ENCODE measurements around the gene POLR3A. TPM values are rescaled to one million over a fixed set of nuclear protein-coding genes. Genes with fewer than 3 reads are reported as not detected.

The POLR3A gene
- total RNA-seq, 1 donor: 17.5 TPM

- TF ChIP-seq CTCF (IDR thresholded peaks at IDR 0.05; ENCODE audit: insufficient read depth, low read length): no peak
- no peak for DNase-seq (ENCODE audit: low read depth)
- H3K4me3 ChIP-seq (ENCODE audit: low read depth, low read length): no peak overlapping the region
These were observed 19.0 kb downstream of the POLR3A start for GRCh38 chr10:78010278-78010677.

GRCh38 chr10:78009662-78010061 is 19.7 kb downstream of the POLR3A start:
- H3K4me3 ChIP-seq (ENCODE audit: low read depth, low read length): no peak overlapping the region
- DNase-seq (ENCODE audit: low read depth): no peak
- no peak for TF ChIP-seq CTCF (IDR thresholded peaks at IDR 0.05; ENCODE audit: insufficient read depth, low read length)

GRCh38 chr10:78007172-78007571 is 22.1 kb downstream of the POLR3A start:
- H3K4me3 ChIP-seq (ENCODE audit: low read depth, low read length): no peak overlapping the region
- DNase-seq (ENCODE audit: low read depth): no peak
- no peak for TF ChIP-seq CTCF (IDR thresholded peaks at IDR 0.05; ENCODE audit: insufficient read depth, low read length)

- TF ChIP-seq CTCF (IDR thresholded peaks at IDR 0.05; ENCODE audit: insufficient read depth, low read length): no peak
- H3K4me3 ChIP-seq (ENCODE audit: low read depth, low read length): no peak overlapping the region
- DNase-seq (ENCODE audit: low read depth): no peak
These were observed 24.9 kb downstream of the POLR3A start for GRCh38 chr10:78004215-78005026.

- peak; percentile 11 for DNase-seq (ENCODE audit: low read depth)
- no peak for TF ChIP-seq CTCF (IDR thresholded peaks at IDR 0.05; ENCODE audit: insufficient read depth, low read length)
These were observed 26.6 kb downstream of the POLR3A start for GRCh38 chr10:78002541-78003288.

GRCh38 chr10:78000956-78001472 is 28.3 kb downstream of the POLR3A start:
- no peak for DNase-seq (ENCODE audit: low read depth)
- no peak overlapping the region for H3K4me3 ChIP-seq (ENCODE audit: low read depth, low read length)
- no peak for TF ChIP-seq CTCF (IDR thresholded peaks at IDR 0.05; ENCODE audit: insufficient read depth, low read length)

More at GRCh38 chr10:78002541-78003288, 26.6 kb downstream of the POLR3A start:
- H3K4me3 ChIP-seq (ENCODE audit: low read depth, low read length): no peak overlapping the region

Data from fibroblast of the aortic adventitia (primary cell).